GM23248 (cell line): Measurements from ENCODE around the gene PGC. TPM values are rescaled to one million over a fixed set of nuclear protein-coding genes. Genes with fewer than 3 reads are reported as not detected.

Experiments
- DNase-seq: peaks from one replicate; pipeline ENCODE4 v3.0.0-alpha.2; 2015
- H2AFZ ChIP-seq: fragments of 200-600 bp; sonication (generic); 2 replicates; pipeline ENCODE4 v1.6.1; 2016; ENCODE audit warnings: antibody characterized with exemption
- H3F3A ChIP-seq: fragments of 200-600 bp; sonication (generic); 2 replicates; pipeline ENCODE4 v1.6.1; 2016; ENCODE audit warnings: mild to moderate bottlenecking, antibody characterized with exemption, mixed run types; ENCODE audit not compliant: insufficient read depth
- H3K27ac ChIP-seq: fragments of 200-600 bp; sonication (generic); 2 replicates; pipeline ENCODE4 v1.5.1; 2016; ENCODE audit warnings: mild to moderate bottlenecking
- H3K27me3 ChIP-seq: fragments of 200-600 bp; sonication (generic); replicated peaks from 2 replicates; pipeline ENCODE4 v1.6.1; 2016; ENCODE audit warnings: mild to moderate bottlenecking; ENCODE audit not compliant: insufficient read depth
- H3K36me3 ChIP-seq: fragments of 200-600 bp; sonication (generic); 2 replicates; pipeline ENCODE4 v1.6.1; 2016; ENCODE audit warnings: low read depth, mild to moderate bottlenecking
- H3K4me1 ChIP-seq: fragments of 200-600 bp; sonication (generic); 2 replicates; pipeline ENCODE4 v1.6.1; 2016; ENCODE audit warnings: mild to moderate bottlenecking; ENCODE audit not compliant: insufficient read depth
- H3K4me2 ChIP-seq: fragments of 200-600 bp; sonication (generic); one replicate; pipeline ENCODE4 v1.6.1; 2016; ENCODE audit warnings: mild to moderate bottlenecking; ENCODE audit not compliant: unreplicated experiment
- H3K4me3 ChIP-seq: fragments of 200-600 bp; sonication (generic); 2 replicates; pipeline ENCODE4 v1.5.1; 2016; ENCODE audit warnings: mild to moderate bottlenecking
- H3K79me2 ChIP-seq: fragments of 200-600 bp; sonication (generic); 2 replicates; pipeline ENCODE4 v1.6.1; 2016; ENCODE audit warnings: mild to moderate bottlenecking; ENCODE audit not compliant: insufficient read depth
- H3K9ac ChIP-seq: fragments of 200-600 bp; sonication (generic); 2 replicates; pipeline ENCODE4 v1.6.1; 2016; ENCODE audit warnings: mild to moderate bottlenecking
- H3K9me2 ChIP-seq: fragments of 200-600 bp; sonication (generic); 2 replicates; pipeline ENCODE4 v1.6.1; 2016; ENCODE audit warnings: mixed run types, mild to moderate bottlenecking, moderate library complexity; ENCODE audit not compliant: insufficient read depth
- H3K9me3 ChIP-seq: fragments of 200-600 bp; sonication (generic); one replicate; pipeline ENCODE4 v1.6.1; 2017; ENCODE audit warnings: low read depth
- H4K20me1 ChIP-seq: fragments of 200-600 bp; sonication (generic); 2 replicates; pipeline ENCODE4 v1.6.0; 2016; ENCODE audit not compliant: insufficient read depth
- EZH2 ChIP-seq: fragments of 200-600 bp; sonication (generic); IDR thresholded peaks from 2 replicates; pipeline ENCODE4 v1.6.1; 2018; ENCODE audit warnings: antibody characterized with exemption, mild to moderate bottlenecking; ENCODE audit not compliant: insufficient read depth, poor library complexity, severe bottlenecking
- EZH2phosphoT487 ChIP-seq: fragments of 200-600 bp; sonication (generic); IDR thresholded peaks from 2 replicates; pipeline ENCODE4 v1.6.1; 2018; ENCODE audit warnings: antibody characterized with exemption, moderate library complexity, mild to moderate bottlenecking, low read depth; ENCODE audit not compliant: insufficient read depth
- WGBS, 2 experiments: methylation state at CpG; one replicate each; pipeline ENCODE4 v1.1.6; 2015 to 2017; ENCODE audit warnings: low lambda C conversion rate in 2 of 2, low coverage in 1 of 2; ENCODE audit errors: missing lambda C conversion rate in 2 of 2; 5-methylcytosine and 5-hydroxymethylcytosine counted together
- in situ Hi-C: fragments of 300-500 bp; cut with MboI; formaldehyde crosslinking; loops from 2 replicates; pipeline ENCODE4 v1.15.0; 2020
- polyA plus RNA-seq: library from polyadenylated mRNA; unstranded; fragments of >200 nt; fragmentation: Nextera tagmentation; extraction: Ambion mirVana; gene quantifications from 2 replicates; pipeline ENCODE4 v1.2.1, GENCODE V29; 2016
- total RNA-seq: library from RNA; depleted of rRNA; stranded (reverse); fragments of >200 nt; shearing (Covaris generic); gene quantifications from 2 replicates; pipeline ENCODE4 v1.2.3, GENCODE V29; 2014

PGC gene
- total and polyA plus RNA-seq, 2 experiments from 2014 or later: not detected

DNA sequence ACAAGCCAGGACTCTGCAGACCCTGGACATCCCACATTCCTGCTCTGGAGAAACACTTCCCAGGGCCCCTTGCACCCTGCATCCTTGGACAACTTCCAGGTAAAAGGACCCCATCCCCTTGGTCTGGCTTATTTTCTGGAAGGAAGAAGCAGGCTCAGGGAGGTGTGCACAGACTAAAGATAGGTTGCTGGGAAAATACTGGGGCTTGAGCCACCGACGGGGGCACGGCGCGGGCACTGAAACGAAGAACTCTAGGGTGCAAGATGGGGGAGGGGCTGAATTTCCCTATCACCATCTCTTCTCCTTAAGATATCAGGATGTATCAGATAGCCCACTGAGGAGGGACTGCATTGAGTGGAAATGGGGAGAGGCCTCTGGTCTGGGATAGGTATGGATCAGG is 31.7 kb upstream of the PGC start:
- peaks cover 13% of the 10 kb centered on the region; the same call in 1 of the 2 replicates for H3K4me1 ChIP-seq
- TF ChIP-seq EZH2phosphoT487 (no peak), EZH2 (no peak)
- H2AFZ ChIP-seq: peak overlapping the region; percentile 88
- no peak overlapping the region for H3K27ac ChIP-seq
- no peaks in the 10 kb centered on the region for H3K9me2 ChIP-seq
- H3K4me2 ChIP-seq: peak overlapping the region; percentile 97
- peaks cover 8% of the 10 kb centered on the region; the same call in 1 of the 2 replicates for H3K36me3 ChIP-seq
- no peaks in the 10 kb centered on the region for H4K20me1 ChIP-seq
- no peaks in the 10 kb centered on the region for H3F3A ChIP-seq
- no peaks in the 10 kb centered on the region for H3K9me3 ChIP-seq
- DNase-seq: no peak
- peaks cover 7% of the 10 kb centered on the region; the same call in 1 of the 2 replicates for H3K79me2 ChIP-seq
- peak overlapping the region; percentile 88 for H3K4me3 ChIP-seq
- no peaks in the 10 kb centered on the region for H3K27me3 ChIP-seq
- in situ Hi-C loops: no loop called here
- 56 to 63% methylated on average over 6 of the region's 6 CpGs for WGBS, 2 experiments
- peak overlapping the region; percentile 84 for H3K9ac ChIP-seq

DNA sequence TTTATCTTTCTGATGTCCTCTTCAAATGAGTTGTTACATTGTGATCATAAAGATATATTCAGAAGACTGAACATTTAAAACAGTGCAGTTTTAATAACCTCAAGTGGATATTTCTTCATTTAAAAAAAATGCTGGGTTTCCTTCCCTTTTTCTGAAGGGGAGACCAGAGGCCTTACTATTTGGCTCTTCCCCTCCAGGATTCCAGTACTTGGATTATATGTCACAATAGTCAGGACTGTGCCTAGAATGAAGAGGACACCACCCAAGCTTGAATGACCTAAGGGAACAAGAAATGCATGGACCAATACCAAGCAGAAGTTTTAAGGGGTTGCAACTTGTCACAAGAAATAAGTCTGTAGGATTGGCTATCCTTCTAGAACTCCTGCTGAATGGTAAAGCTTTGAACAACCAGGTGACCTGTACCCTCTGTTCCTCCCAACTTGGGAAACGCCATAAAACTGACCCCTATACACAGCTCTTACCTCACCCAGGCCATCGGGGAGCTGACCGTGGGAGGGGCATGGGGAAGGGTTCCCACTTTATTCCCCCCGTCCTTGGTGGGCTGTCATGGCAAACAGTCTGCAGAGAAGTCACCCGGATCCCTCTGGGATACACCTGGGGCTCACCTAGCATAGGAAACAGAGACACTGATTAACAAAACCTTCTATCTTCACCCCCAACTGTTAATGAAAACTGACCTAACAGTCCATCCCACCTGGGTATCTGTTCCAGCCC is 30.5 kb upstream of the PGC start:
- H3K27ac ChIP-seq: no peak overlapping the region
- H3K9me3 ChIP-seq: no peaks in the 10 kb centered on the region
- H3K4me3 ChIP-seq: no peak overlapping the region
- H2AFZ ChIP-seq: no peak overlapping the region
- no peak for TF ChIP-seq EZH2phosphoT487
- no peak for TF ChIP-seq EZH2
- peaks cover 13% of the 10 kb centered on the region; the same call in 1 of the 2 replicates for H3K4me1 ChIP-seq
- no peaks in the 10 kb centered on the region for H4K20me1 ChIP-seq
- H3K4me2 ChIP-seq: no peak overlapping the region
- DNase-seq: no peak
- in situ Hi-C loops: no loop called here
- H3K79me2 ChIP-seq: peaks cover 7% of the 10 kb centered on the region; the same call in 1 of the 2 replicates
- H3K36me3 ChIP-seq: peaks cover 8% of the 10 kb centered on the region; the same call in 1 of the 2 replicates
- no peak overlapping the region for H3K9ac ChIP-seq
- no peaks in the 10 kb centered on the region for H3F3A ChIP-seq
- H3K9me2 ChIP-seq: no peaks in the 10 kb centered on the region
- no peaks in the 10 kb centered on the region for H3K27me3 ChIP-seq
- WGBS, 2 experiments: 95 to 98% methylated on average over 5 of the region's 5 CpGs

GRCh38 chr6:41775293-41775882 is 28.2 kb upstream of the PGC start:
- Histone ChIP-seq H3K4me2 (no peak overlapping the region), H3K36me3 (peaks cover 13% of the 10 kb centered on the region; the same call in 1 of the 2 replicates), H2AFZ (no peak overlapping the region), H4K20me1 (no peaks in the 10 kb centered on the region), H3K9me3 (no peaks in the 10 kb centered on the region), H3K27me3 (no peaks in the 10 kb centered on the region), H3K79me2 (peaks cover 7% of the 10 kb centered on the region; the same call in 1 of the 2 replicates), H3K9ac (no peak overlapping the region), H3K4me1 (peaks cover 9% of the 10 kb centered on the region; the same call in 1 of the 2 replicates), H3F3A (no peaks in the 10 kb centered on the region), H3K9me2 (no peaks in the 10 kb centered on the region), H3K27ac (no peak overlapping the region), H3K4me3 (no peak overlapping the region)
- DNase-seq: no peak
- WGBS, 2 experiments: 94 to 96% methylated on average over 13 of the region's 13 CpGs
- no peak for TF ChIP-seq EZH2
- no peak for TF ChIP-seq EZH2phosphoT487
- in situ Hi-C loops: no loop called here

- no peaks in the 10 kb centered on the region for H3F3A ChIP-seq
- no peak overlapping the region for H3K9ac ChIP-seq
- peaks cover 13% of the 10 kb centered on the region; the same call in 1 of the 2 replicates for H3K36me3 ChIP-seq
- no peaks in the 10 kb centered on the region for H3K27me3 ChIP-seq
- peaks cover 9% of the 10 kb centered on the region; the same call in 1 of the 2 replicates for H3K4me1 ChIP-seq
- peaks cover 7% of the 10 kb centered on the region; the same call in 1 of the 2 replicates for H3K79me2 ChIP-seq
- peak; percentile 57 for DNase-seq
- no peaks in the 10 kb centered on the region for H3K9me2 ChIP-seq
- in situ Hi-C loops: no loop called here
- no peaks in the 10 kb centered on the region for H3K9me3 ChIP-seq
- H3K27ac ChIP-seq: no peak overlapping the region
- H2AFZ ChIP-seq: no peak overlapping the region
- H3K4me2 ChIP-seq: no peak overlapping the region
- WGBS, 2 experiments: 67 to 74% methylated on average over 3 of the region's 3 CpGs
- no peaks in the 10 kb centered on the region for H4K20me1 ChIP-seq
- no peak overlapping the region for H3K4me3 ChIP-seq
- TF ChIP-seq EZH2phosphoT487 (no peak), EZH2 (no peak)
Measured at GRCh38 chr6:41774841-41775240, 27.6 kb upstream of the PGC start.
